Middle frontal gyrus (tissue), 1 donor: ENCODE data around the gene CFP.
A peak's percentile ranks its signal among the peaks of the same experiment; 100 is the strongest.
"Not testable (repeated sequence)": the region's sequence is repeated elsewhere in the genome, so short reads cannot be mapped to it uniquely, and the experiment has no call there.

Experiments used
- DNase-seq: peaks from one replicate; pipeline ENCODE4 v3.0.0-alpha.2; 2015; ENCODE audit warnings: low spot score; ENCODE audit errors: extremely low spot score

The CFP gene

GRCh38 chrX:47607091-47607490 is 22.6 kb downstream of the CFP start:
- no peak for DNase-seq

GRCh38 chrX:47605024-47605423 is 24.7 kb downstream of the CFP start:
- DNase-seq: no peak

- DNase-seq: not testable (repeated sequence)
These were observed 26.6 kb downstream of the CFP start for GRCh38 chrX:47603125-47603524.

- no peak for DNase-seq
These were observed 32.5 kb downstream of the CFP start for GRCh38 chrX:47597222-47597621.

GRCh38 chrX:47596256-47596655 is 33.5 kb downstream of the CFP start:
- no peak for DNase-seq

- DNase-seq: no peak
These were observed 33.9 kb downstream of the CFP start for GRCh38 chrX:47595716-47596251.

- DNase-seq: no peak
These were observed 36.2 kb downstream of the CFP start for GRCh38 chrX:47593522-47593921.

GRCh38 chrX:47590984-47591383 is 38.7 kb downstream of the CFP start:
- no peak for DNase-seq

- DNase-seq: no peak
These were observed 41.6 kb downstream of the CFP start for GRCh38 chrX:47587906-47588735.

- no peak for DNase-seq
These were observed 42.4 kb downstream of the CFP start for GRCh38 chrX:47587091-47587891.

- DNase-seq: no peak
These were observed 43.5 kb downstream of the CFP start for GRCh38 chrX:47586043-47586787.

GRCh38 chrX:47585273-47585672 is 44.5 kb downstream of the CFP start:
- no peak for DNase-seq

- DNase-seq: no peak
These were observed 45.0 kb downstream of the CFP start for GRCh38 chrX:47584714-47585113.

- no peak for DNase-seq
These were observed 46.4 kb downstream of the CFP start for GRCh38 chrX:47583240-47583861.

- peak; percentile 12 for DNase-seq
These were observed 47.7 kb downstream of the CFP start, which contains the start of gene TIMP1 for GRCh38 chrX:47581731-47582647. TIMP1 (plus strand) TSS chrX:47582436; CDS start chrX:47583416, 980 bp downstream.

GRCh38 chrX:47579537-47579936 is 50.2 kb downstream of the CFP start:
- DNase-seq: no peak

- DNase-seq: no peak
These were observed 51.0 kb downstream of the CFP start for GRCh38 chrX:47578692-47579091.

GRCh38 chrX:47577901-47578300 is 51.8 kb downstream of the CFP start:
- DNase-seq: no peak

- DNase-seq: no peak
These were observed 52.3 kb downstream of the CFP start for GRCh38 chrX:47577424-47577823.
